HG03025 (cell line): ENCODE results near the gene ANO7.

Source experiments
- ATAC-seq: cut with Tn5 transposase; IDR thresholded peaks from one replicate; pipeline ENCODE4 v1.9.1; 2021; ENCODE audit warnings: mild to moderate bottlenecking, moderate library complexity; ENCODE audit not compliant: unreplicated experiment, low FRiP score

ANO7 gene

GRCh38 chr2:241188361-241189092 is at the start of gene ANO7:
ANO7 (plus strand) TSS chr2:241188677; CDS start chr2:241190064, 1,387 bp downstream.
- no peak for ATAC-seq

GRCh38 chr2:241139531-241140444 is 48.7 kb upstream of the ANO7 start:
- ATAC-seq = no peak

- no peak for ATAC-seq
Measured at GRCh38 chr2:241140445-241140840, 48.0 kb upstream of the ANO7 start.

GRCh38 chr2:241141214-241141770 is 47.2 kb upstream of the ANO7 start:
- no peak for ATAC-seq

GRCh38 chr2:241142063-241142462 is 46.4 kb upstream of the ANO7 start:
- no peak for ATAC-seq

GRCh38 chr2:241142593-241142992 is 45.9 kb upstream of the ANO7 start:
- ATAC-seq = no peak

- no peak for ATAC-seq
Measured at GRCh38 chr2:241146286-241146685, 42.2 kb upstream of the ANO7 start.

GRCh38 chr2:241147336-241147735 is 41.1 kb upstream of the ANO7 start:
- ATAC-seq = no peak

GRCh38 chr2:241148239-241148638 is 40.2 kb upstream of the ANO7 start:
- no peak for ATAC-seq

- ATAC-seq = peak; percentile 67
Measured at GRCh38 chr2:241148891-241149674, 39.4 kb upstream of the ANO7 start, which contains the start of gene PASK. PASK (minus strand) TSS chr2:241149472; CDS start chr2:241143032, 6,440 bp downstream.

- ATAC-seq = peak; percentile 4
Measured at GRCh38 chr2:241149675-241149924, 38.9 kb upstream of the ANO7 start.

- peak; percentile 61 for ATAC-seq
Measured at GRCh38 chr2:241149925-241150659, 38.4 kb upstream of the ANO7 start, which contains the start of gene PPP1R7. PPP1R7 (plus strand) TSS chr2:241150467; CDS start chr2:241150496, 29 bp downstream.

GRCh38 chr2:241150660-241151530 is 37.6 kb upstream of the ANO7 start:
- ATAC-seq = no peak

- no peak for ATAC-seq
Measured at GRCh38 chr2:241151934-241152660, 36.4 kb upstream of the ANO7 start.

- no peak for ATAC-seq
Measured at GRCh38 chr2:241153616-241154015, 34.9 kb upstream of the ANO7 start.

- ATAC-seq = no peak
Measured at GRCh38 chr2:241154915-241155314, 33.6 kb upstream of the ANO7 start.

GRCh38 chr2:241155936-241156335 is 32.5 kb upstream of the ANO7 start:
- no peak for ATAC-seq

- no peak for ATAC-seq
Measured at GRCh38 chr2:241156971-241157441, 31.5 kb upstream of the ANO7 start.
